Esophagus muscularis mucosa (tissue), 3 donors: ENCODE data around the gene CASTOR1.

Source experiments
- EP300 ChIP-seq: sonication (generic); formaldehyde crosslinking; IDR thresholded peaks from one replicate; pipeline ENCODE4 v1.6.1; 2017; ENCODE audit warnings: antibody characterized with exemption
- TF ChIP-seq, protein P1 (sequence below), 3 experiments: fragments of 200-600 bp in 2 of 3; fragments of 450-650 bp in 1 of 3; sonication (generic) in 2 of 3; IDR thresholded peaks; one replicate each; pipeline ENCODE4 v1.5.1; 2017 to 2019; ENCODE audit warnings: antibody characterized with exemption in 3 of 3, mild to moderate bottlenecking in 2 of 3, moderate library complexity in 1 of 3

DNA sequence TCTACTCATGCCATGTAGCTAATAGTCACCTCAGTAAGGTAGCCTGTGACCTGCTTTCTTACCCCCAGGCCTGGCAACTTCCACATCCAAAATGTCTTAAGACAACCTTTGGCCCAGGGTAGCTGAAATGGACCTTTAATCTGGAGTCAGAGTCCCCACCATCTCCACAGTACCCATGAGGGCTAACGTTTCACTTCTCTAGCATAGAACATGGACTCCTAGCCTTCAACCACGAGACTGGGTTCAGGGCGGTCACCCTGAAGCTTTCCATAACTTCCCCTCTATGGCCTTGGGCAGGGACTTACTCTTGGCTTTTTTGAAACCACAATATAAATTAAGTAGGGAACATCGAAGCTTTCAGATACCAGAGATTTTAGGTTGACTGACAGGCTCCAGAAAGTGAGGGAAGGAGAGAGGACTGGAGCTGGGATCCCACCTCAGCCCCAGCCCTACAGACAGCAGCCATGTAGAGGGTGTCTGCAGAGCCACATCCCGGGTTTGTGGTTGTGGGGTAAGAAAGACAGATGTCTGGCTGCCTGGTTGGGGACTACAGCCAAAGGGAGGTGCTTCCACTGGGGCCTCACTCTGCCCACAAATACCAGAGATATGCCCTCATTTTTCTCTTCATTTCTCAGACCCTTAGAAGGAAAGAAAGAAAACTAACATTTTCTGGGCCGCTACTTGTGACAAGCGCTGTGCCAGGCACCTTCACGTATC, 34.9 kb upstream of the CASTOR1 start:
- no peak for TF ChIP-seq EP300
- TF ChIP-seq, protein P1, sequence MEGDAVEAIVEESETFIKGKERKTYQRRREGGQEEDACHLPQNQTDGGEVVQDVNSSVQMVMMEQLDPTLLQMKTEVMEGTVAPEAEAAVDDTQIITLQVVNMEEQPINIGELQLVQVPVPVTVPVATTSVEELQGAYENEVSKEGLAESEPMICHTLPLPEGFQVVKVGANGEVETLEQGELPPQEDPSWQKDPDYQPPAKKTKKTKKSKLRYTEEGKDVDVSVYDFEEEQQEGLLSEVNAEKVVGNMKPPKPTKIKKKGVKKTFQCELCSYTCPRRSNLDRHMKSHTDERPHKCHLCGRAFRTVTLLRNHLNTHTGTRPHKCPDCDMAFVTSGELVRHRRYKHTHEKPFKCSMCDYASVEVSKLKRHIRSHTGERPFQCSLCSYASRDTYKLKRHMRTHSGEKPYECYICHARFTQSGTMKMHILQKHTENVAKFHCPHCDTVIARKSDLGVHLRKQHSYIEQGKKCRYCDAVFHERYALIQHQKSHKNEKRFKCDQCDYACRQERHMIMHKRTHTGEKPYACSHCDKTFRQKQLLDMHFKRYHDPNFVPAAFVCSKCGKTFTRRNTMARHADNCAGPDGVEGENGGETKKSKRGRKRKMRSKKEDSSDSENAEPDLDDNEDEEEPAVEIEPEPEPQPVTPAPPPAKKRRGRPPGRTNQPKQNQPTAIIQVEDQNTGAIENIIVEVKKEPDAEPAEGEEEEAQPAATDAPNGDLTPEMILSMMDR (IDR thresholded peaks at IDR 0.05) = no peak
